B cell (primary cell): ENCODE measurements around the gene NKX6-1.

ENCODE experiments used
- EZH2 ChIP-seq: IDR thresholded peaks from 2 replicates; pipeline ENCODE4 v1.6.1; 2012; ENCODE audit warnings: borderline replicate concordance, low read depth, mild to moderate bottlenecking, moderate library complexity, low read length; ENCODE audit not compliant: insufficient read depth, poor library complexity, severe bottlenecking
- TF ChIP-seq, protein P1 (sequence below): fragments of 200-600 bp; IDR thresholded peaks from one replicate; pipeline ENCODE4 v1.8.0; 2022; ENCODE audit warnings: antibody characterized with exemption, mild to moderate bottlenecking

DNA sequence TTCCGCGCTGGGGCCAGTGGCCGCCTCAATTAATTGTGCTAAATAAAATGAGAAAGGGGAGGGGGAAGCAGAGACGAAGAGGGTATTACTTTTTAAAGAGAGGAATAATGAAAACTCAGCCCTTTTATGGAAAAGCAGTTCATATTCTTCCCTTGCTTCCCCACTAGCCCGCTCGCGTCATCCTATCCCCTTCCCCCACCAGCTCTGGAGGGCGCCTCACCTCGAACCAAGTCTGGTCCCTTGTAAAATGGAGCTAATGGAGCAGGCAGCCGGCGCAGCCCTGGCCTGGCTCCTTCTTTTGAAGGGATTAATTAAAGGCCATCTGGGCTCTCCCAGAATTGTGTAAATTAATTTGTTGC lies 511 bp upstream of the NKX6-1 start:
- TF ChIP-seq, protein P1, sequence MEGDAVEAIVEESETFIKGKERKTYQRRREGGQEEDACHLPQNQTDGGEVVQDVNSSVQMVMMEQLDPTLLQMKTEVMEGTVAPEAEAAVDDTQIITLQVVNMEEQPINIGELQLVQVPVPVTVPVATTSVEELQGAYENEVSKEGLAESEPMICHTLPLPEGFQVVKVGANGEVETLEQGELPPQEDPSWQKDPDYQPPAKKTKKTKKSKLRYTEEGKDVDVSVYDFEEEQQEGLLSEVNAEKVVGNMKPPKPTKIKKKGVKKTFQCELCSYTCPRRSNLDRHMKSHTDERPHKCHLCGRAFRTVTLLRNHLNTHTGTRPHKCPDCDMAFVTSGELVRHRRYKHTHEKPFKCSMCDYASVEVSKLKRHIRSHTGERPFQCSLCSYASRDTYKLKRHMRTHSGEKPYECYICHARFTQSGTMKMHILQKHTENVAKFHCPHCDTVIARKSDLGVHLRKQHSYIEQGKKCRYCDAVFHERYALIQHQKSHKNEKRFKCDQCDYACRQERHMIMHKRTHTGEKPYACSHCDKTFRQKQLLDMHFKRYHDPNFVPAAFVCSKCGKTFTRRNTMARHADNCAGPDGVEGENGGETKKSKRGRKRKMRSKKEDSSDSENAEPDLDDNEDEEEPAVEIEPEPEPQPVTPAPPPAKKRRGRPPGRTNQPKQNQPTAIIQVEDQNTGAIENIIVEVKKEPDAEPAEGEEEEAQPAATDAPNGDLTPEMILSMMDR, result no peak
- no peak for TF ChIP-seq EZH2
